AML-193 (cell line): ENCODE measurements around the gene UACA.
"Not testable (repeated sequence)": the region's sequence is repeated elsewhere in the genome, so short reads cannot be mapped to it uniquely, and the experiment has no call there.

Experiments used
- DNase-seq, 2 experiments: peaks; one replicate each; lab custom pipeline; 2025; lab: John Stamatoyannopoulos, UW

UACA gene

GRCh38 chr15:70763120-70763949 is at the start of gene UACA:
TSS of gene UACA (minus strand) at chr15:70763558. CDS start at chr15:70763407, 151 bp downstream.
- no peak for DNase-seq

- DNase-seq = no peak
Measured at GRCh38 chr15:70812827-70813364, 49.5 kb upstream of the UACA start.

GRCh38 chr15:70810916-70811578 is 47.7 kb upstream of the UACA start:
- no peak for DNase-seq

- peak; percentile 32 to 39 for DNase-seq
Measured at GRCh38 chr15:70806992-70807712, 43.8 kb upstream of the UACA start.

- not testable (repeated sequence) for DNase-seq
Measured at GRCh38 chr15:70804388-70804787, 41.0 kb upstream of the UACA start.

GRCh38 chr15:70802629-70803028 is 39.3 kb upstream of the UACA start:
- DNase-seq = no peak

- no peak for DNase-seq
Measured at GRCh38 chr15:70801109-70801508, 37.8 kb upstream of the UACA start.

- no peak for DNase-seq
Measured at GRCh38 chr15:70799667-70800450, 36.5 kb upstream of the UACA start.

- DNase-seq = no peak
Measured at GRCh38 chr15:70797464-70797863, 34.1 kb upstream of the UACA start.

- no peak for DNase-seq
Measured at GRCh38 chr15:70796516-70797310, 33.4 kb upstream of the UACA start.

- DNase-seq = no peak
Measured at GRCh38 chr15:70795311-70795665, 31.9 kb upstream of the UACA start.

GRCh38 chr15:70794596-70795310 is 31.4 kb upstream of the UACA start:
- no peak for DNase-seq

- no peak for DNase-seq
Measured at GRCh38 chr15:70793694-70794093, 30.3 kb upstream of the UACA start.

GRCh38 chr15:70792171-70792573 is 28.8 kb upstream of the UACA start:
- DNase-seq = no peak

- no peak for DNase-seq
Measured at GRCh38 chr15:70791259-70791658, 27.9 kb upstream of the UACA start.

GRCh38 chr15:70789213-70789612 is 25.9 kb upstream of the UACA start:
- DNase-seq = no peak

GRCh38 chr15:70788114-70789049 is 25.0 kb upstream of the UACA start:
- no peak for DNase-seq

- no peak for DNase-seq
Measured at GRCh38 chr15:70786996-70787395, 23.6 kb upstream of the UACA start.

- no peak for DNase-seq
Measured at GRCh38 chr15:70783610-70784022, 20.3 kb upstream of the UACA start.
